ENCODE data around the gene ASB18. TPM values are rescaled to one million over a fixed set of nuclear protein-coding genes. Genes with fewer than 3 reads are reported as not detected.

ASB18 gene
- total and polyA plus RNA-seq, 10 of the 15 experiments (the other 5 are each of a cell fraction or from before 2014, with no cell fraction given) = not detected

GRCh38 chr2:236244256-236244655 lies 19.9 kb downstream of the ASB18 start:
- no peak for FAIRE-seq
- intact Hi-C loops (cut with micrococcal nuclease; ENCODE audit: unreplicated experiment) (no loop called here), in situ Hi-C loops (cut with MboI) (no loop called here)
- no peak overlapping the region for H3K27ac ChIP-seq (ENCODE audit: control insufficient read depth, insufficient read depth)
- no peak for DNase-seq (ENCODE audit: low read depth, low spot score)
- H3K79me2 ChIP-seq (ENCODE audit: control insufficient read depth, insufficient read depth, low read length) = no peaks in the 10 kb centered on the region
- BruUV-seq (replicated peaks) = no TSS peak
- H4K20me1 ChIP-seq (ENCODE audit: control insufficient read depth, insufficient read depth) = no peaks in the 10 kb centered on the region
- no peak overlapping the region for H3K9ac ChIP-seq (ENCODE audit: control insufficient read depth, insufficient read depth, low read length)
- 2% methylated on average over 5 of the region's 5 CpGs for WGBS (ENCODE audit: insufficient coverage, insufficient replicate concordance, low lambda C conversion rate, missing lambda C conversion rate)
- ChIA-PET RAD21 (ENCODE audit: unreplicated experiment) (no interaction called here), POLR2A (no interaction called here), CTCF (interaction anchor here (0.6 kb wide), 1 partner anchor 367 kb away, joined by 3 read pairs; no protein-coding TSS in a partner anchor), SMC1A (ENCODE audit: uncharacterized antibody, unreplicated experiment) (no interaction called here)
- no peak overlapping the region for H3K4me3 ChIP-seq
- H3K36me3 ChIP-seq (ENCODE audit: control insufficient read depth in 2 of 2, insufficient read depth in 2 of 2, low read length in 1 of 2) = no peaks in the 10 kb centered on the region
- no peaks in the 10 kb centered on the region for H3K4me1 ChIP-seq (ENCODE audit: control insufficient read depth, insufficient read depth, low read length)
- no peak for ATAC-seq
- H3K9me3 ChIP-seq (replicated peaks; ENCODE audit: control insufficient read depth, insufficient read depth, low read length) = no peaks in the 10 kb centered on the region
- no peak overlapping the region for H2AFZ ChIP-seq (ENCODE audit: control insufficient read depth, low read depth, low read length)
- H3K4me2 ChIP-seq (ENCODE audit: control insufficient read depth, insufficient read depth) = no peak overlapping the region
- no peaks in the 10 kb centered on the region for H3K27me3 ChIP-seq (replicated peaks in 1 of 2; ENCODE audit: control insufficient read depth in 2 of 2, insufficient read depth in 2 of 2, low read length in 1 of 2)
- TF ChIP-seq HDAC2 (IDR thresholded peaks at IDR 0.05) (no peak), ZNF274 (IDR thresholded peaks at IDR 0.05; ENCODE audit: insufficient read depth, insufficient read length) (no peak), BCL11A (IDR thresholded peaks at IDR 0.05; ENCODE audit: low read depth, low read length) (no peak), BACH1 (IDR thresholded peaks at IDR 0.05; ENCODE audit: borderline replicate concordance) (no peak), RUNX3 (IDR thresholded peaks at IDR 0.05; ENCODE audit: low read length) (no peak), ELK1 (IDR thresholded peaks at IDR 0.05; ENCODE audit: low read depth, low read length) (no peak), NBN (IDR thresholded peaks at IDR 0.05) (no peak), ZBTB4 (CRISPR knock-in tag; IDR thresholded peaks at IDR 0.05) (no peak), POLR2AphosphoS2 (IDR thresholded peaks at IDR 0.05; ENCODE audit: low read depth, low read length) (no peak), REST (IDR thresholded peaks at IDR 0.05; ENCODE audit: low read depth, low read length) (no peak), CUX1 (IDR thresholded peaks at IDR 0.05; ENCODE audit: insufficient replicate concordance, low read depth, low read length) (no peak), PML (IDR thresholded peaks at IDR 0.05; ENCODE audit: low read length) (no peak)

All from GM12878 (cell line).